Activated CD4-positive, alpha-beta T cell treated with anti-CD3 and anti-CD28 coated beads, Interleukin-2, amount 10 ng/mL, durations not matched to agents 24 days and 14 days (primary cell): Measurements from ENCODE around the gene SUCLG2. TPM values are rescaled to one million over a fixed set of nuclear protein-coding genes. Genes with fewer than 3 reads are reported as not detected.
"Not testable (repeated sequence)": the region's sequence is repeated elsewhere in the genome, so short reads cannot be mapped to it uniquely, and the experiment has no call there.

Source experiments
- DNase-seq: peaks from one replicate; pipeline ENCODE4 v3.0.0; 2022
- H3K27ac Mint-ChIP-seq: one replicate; pipeline ENCODE4 v1.8.0; 2022; ENCODE audit warnings: mild to moderate bottlenecking, mixed read lengths
- H3K27me3 Mint-ChIP-seq: one replicate; pipeline ENCODE4 v1.8.0; 2022; ENCODE audit warnings: mixed read lengths
- H3K36me3 Mint-ChIP-seq: one replicate; pipeline ENCODE4 v1.8.0; 2022; ENCODE audit warnings: low read depth, mild to moderate bottlenecking, mixed read lengths
- H3K4me1 Mint-ChIP-seq: one replicate; pipeline ENCODE4 v1.8.0; 2021; ENCODE audit warnings: mixed read lengths
- H3K4me3 Mint-ChIP-seq: one replicate; pipeline ENCODE4 v1.8.0; 2022; ENCODE audit warnings: mild to moderate bottlenecking, moderate library complexity, mixed read lengths
- H3K9me3 Mint-ChIP-seq: one replicate; pipeline ENCODE4 v1.8.0; 2021; ENCODE audit warnings: mixed read lengths
- intact Hi-C: fragments of 100-400 bp; cut with micrococcal nuclease; formaldehyde crosslinking; loops from one replicate; pipeline ENCODE4 v1.15.1; 2023
- total RNA-seq: library from RNA; stranded (reverse); gene quantifications from 2 replicates; pipeline ENCODE4 v1.2.3, GENCODE V29; 2022

Gene SUCLG2
- total RNA-seq, 1 donor from 2014 or later: 33.2 TPM

DNA sequence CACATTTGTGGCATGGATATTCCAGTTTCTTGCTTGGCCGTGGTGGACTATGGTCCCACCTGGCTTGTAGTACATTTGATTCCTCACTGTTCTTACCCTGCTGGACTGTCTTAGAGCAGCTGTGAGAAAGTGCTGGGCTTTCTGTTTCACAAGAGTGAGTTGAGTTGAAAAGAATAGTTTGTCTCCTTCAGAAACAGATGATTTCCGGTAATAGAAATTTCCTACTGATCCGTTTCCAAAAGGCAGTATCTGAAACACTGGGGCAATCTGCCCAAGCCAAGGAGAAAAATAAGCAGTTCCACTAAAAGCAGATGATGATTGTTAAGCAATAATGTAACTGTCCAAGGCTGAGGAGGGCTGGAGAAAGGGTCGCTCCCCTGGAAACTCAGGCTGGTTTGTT, 96.0 kb downstream of the SUCLG2 start:
- Mint-ChIP-seq H3K4me1 (no peaks in the 10 kb centered on the region), H3K9me3 (no peaks in the 10 kb centered on the region), H3K27ac (no peak overlapping the region), H3K27me3 (no peaks in the 10 kb centered on the region), H3K36me3 (peaks cover 39% of the 10 kb centered on the region), H3K4me3 (no peak overlapping the region)
- intact Hi-C loops: no loop called here
- DNase-seq: no peak

GRCh38 chr3:67557848-67558355, 96.5 kb downstream of the SUCLG2 start:
- no peaks in the 10 kb centered on the region for H3K9me3 Mint-ChIP-seq
- intact Hi-C loops: no loop called here
- H3K27me3 Mint-ChIP-seq: no peaks in the 10 kb centered on the region
- no peaks in the 10 kb centered on the region for H3K4me1 Mint-ChIP-seq
- peaks cover 41% of the 10 kb centered on the region for H3K36me3 Mint-ChIP-seq
- H3K4me3 Mint-ChIP-seq: no peak overlapping the region
- DNase-seq: no peak
- no peak overlapping the region for H3K27ac Mint-ChIP-seq

DNA sequence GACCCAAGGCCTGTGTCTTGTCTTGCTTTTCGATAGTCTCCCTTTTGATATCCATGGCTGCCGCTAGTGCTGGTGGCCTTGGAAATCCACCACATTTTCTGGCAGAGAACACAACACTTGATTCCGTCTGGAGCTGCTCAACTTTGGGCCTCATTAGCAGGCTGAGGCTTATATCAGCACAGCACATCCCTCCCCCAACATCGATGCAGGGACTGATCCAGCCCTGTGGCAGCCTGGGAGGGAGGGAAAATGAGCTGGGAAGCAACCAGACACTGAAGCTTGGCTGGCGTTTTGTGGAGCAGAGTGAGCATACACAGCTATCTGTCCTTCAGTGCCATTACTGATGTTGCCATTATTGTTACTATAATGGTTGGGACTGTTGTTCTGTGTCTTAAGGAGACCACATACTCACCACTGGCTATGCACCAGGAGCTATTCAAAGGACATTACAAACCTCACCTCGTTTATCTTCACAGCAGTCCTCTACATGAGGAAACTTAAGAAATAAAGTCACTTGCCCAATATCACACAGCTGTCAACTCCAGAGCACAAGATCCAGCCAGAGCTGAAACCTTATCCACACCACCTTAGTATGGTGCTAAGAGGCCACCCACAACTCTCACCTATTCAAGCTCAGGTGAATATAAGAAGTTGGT, 102.9 kb downstream of the SUCLG2 start:
- H3K4me1 Mint-ChIP-seq: no peaks in the 10 kb centered on the region
- intact Hi-C loops: no loop called here
- no peaks in the 10 kb centered on the region for H3K27me3 Mint-ChIP-seq
- no peak overlapping the region for H3K27ac Mint-ChIP-seq
- no peaks in the 10 kb centered on the region for H3K9me3 Mint-ChIP-seq
- H3K36me3 Mint-ChIP-seq: peaks cover 27% of the 10 kb centered on the region
- no peak overlapping the region for H3K4me3 Mint-ChIP-seq
- DNase-seq: no peak

DNA sequence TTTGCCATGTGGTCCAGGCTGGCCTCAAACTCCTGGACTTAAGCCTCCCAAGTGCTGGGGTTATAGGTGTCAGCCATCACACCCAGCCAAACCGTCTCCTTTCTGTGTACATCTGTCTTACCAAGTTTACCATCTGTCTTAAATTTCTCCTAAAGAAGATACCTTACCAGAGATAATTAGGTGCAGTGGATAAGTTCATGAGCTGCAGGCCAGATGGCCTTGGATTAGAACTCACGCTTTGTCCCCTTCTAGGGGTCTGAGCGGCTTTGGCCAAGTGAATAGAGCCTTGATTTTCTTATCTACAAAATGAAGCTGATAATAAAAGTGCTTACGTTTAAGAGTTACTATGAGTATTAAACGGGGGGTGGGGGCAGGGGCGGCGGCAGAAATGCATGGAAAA, 103.9 kb downstream of the SUCLG2 start:
- H3K9me3 Mint-ChIP-seq: no peaks in the 10 kb centered on the region
- no peak overlapping the region for H3K4me3 Mint-ChIP-seq
- peaks cover 23% of the 10 kb centered on the region for H3K36me3 Mint-ChIP-seq
- intact Hi-C loops: no loop called here
- H3K27ac Mint-ChIP-seq: no peak overlapping the region
- no peak for DNase-seq
- no peaks in the 10 kb centered on the region for H3K4me1 Mint-ChIP-seq
- H3K27me3 Mint-ChIP-seq: no peaks in the 10 kb centered on the region

- Mint-ChIP-seq H3K9me3 (peaks cover 25% of the 10 kb centered on the region), H3K36me3 (peaks cover 29% of the 10 kb centered on the region)
- H3K4me3 Mint-ChIP-seq, intact Hi-C loops, H3K27me3 Mint-ChIP-seq, H3K4me1 Mint-ChIP-seq, H3K27ac Mint-ChIP-seq, DNase-seq: not testable (repeated sequence)
Measured at GRCh38 chr3:67542502-67543250, 111.7 kb downstream of the SUCLG2 start.

GRCh38 chr3:67540198-67540894, 114.1 kb downstream of the SUCLG2 start:
- H3K4me3 Mint-ChIP-seq: no peak overlapping the region
- no peak overlapping the region for H3K27ac Mint-ChIP-seq
- intact Hi-C loops: no loop called here
- H3K9me3 Mint-ChIP-seq: peaks cover 31% of the 10 kb centered on the region
- H3K36me3 Mint-ChIP-seq: peaks cover 29% of the 10 kb centered on the region
- peaks cover 3% of the 10 kb centered on the region for H3K4me1 Mint-ChIP-seq
- H3K27me3 Mint-ChIP-seq: no peaks in the 10 kb centered on the region
- DNase-seq: no peak

GRCh38 chr3:67537203-67537602, 117.2 kb downstream of the SUCLG2 start:
- H3K27me3 Mint-ChIP-seq, H3K4me1 Mint-ChIP-seq, DNase-seq, H3K4me3 Mint-ChIP-seq, intact Hi-C loops, H3K27ac Mint-ChIP-seq: not testable (repeated sequence)
- H3K9me3 Mint-ChIP-seq: peaks cover 31% of the 10 kb centered on the region
- peaks cover 28% of the 10 kb centered on the region for H3K36me3 Mint-ChIP-seq

DNA sequence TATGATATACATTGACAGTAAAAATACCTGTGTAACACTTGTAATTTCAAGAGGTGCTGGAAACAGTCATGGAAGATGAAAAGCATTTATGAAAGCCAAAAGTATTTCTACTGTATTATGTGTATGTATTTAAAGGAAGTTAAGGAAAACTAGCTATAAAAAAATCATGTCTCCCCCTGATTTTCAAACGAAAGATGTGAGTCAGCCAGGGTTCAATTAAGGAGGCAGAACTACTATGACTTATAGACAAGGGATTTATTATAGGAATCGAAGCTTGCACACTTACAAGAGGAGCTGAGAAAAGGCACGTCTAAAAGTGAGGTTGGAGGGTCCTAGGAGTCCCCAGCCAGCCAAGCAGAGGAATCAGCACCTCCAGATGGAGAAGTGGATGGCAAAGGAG, 119.4 kb downstream of the SUCLG2 start:
- Mint-ChIP-seq H3K4me1 (peaks cover 6% of the 10 kb centered on the region), H3K27ac (no peak overlapping the region), H3K36me3 (peaks cover 25% of the 10 kb centered on the region), H3K27me3 (no peaks in the 10 kb centered on the region), H3K9me3 (peaks cover 29% of the 10 kb centered on the region), H3K4me3 (no peak overlapping the region)
- intact Hi-C loops: no loop called here
- DNase-seq: no peak

GRCh38 chr3:67534594-67534993, 119.8 kb downstream of the SUCLG2 start:
- H3K27me3 Mint-ChIP-seq: no peaks in the 10 kb centered on the region
- DNase-seq: no peak
- peaks cover 21% of the 10 kb centered on the region for H3K36me3 Mint-ChIP-seq
- no peak overlapping the region for H3K27ac Mint-ChIP-seq
- peaks cover 25% of the 10 kb centered on the region for H3K9me3 Mint-ChIP-seq
- intact Hi-C loops: no loop called here
- H3K4me3 Mint-ChIP-seq: no peak overlapping the region
- H3K4me1 Mint-ChIP-seq: peaks cover 6% of the 10 kb centered on the region

DNA sequence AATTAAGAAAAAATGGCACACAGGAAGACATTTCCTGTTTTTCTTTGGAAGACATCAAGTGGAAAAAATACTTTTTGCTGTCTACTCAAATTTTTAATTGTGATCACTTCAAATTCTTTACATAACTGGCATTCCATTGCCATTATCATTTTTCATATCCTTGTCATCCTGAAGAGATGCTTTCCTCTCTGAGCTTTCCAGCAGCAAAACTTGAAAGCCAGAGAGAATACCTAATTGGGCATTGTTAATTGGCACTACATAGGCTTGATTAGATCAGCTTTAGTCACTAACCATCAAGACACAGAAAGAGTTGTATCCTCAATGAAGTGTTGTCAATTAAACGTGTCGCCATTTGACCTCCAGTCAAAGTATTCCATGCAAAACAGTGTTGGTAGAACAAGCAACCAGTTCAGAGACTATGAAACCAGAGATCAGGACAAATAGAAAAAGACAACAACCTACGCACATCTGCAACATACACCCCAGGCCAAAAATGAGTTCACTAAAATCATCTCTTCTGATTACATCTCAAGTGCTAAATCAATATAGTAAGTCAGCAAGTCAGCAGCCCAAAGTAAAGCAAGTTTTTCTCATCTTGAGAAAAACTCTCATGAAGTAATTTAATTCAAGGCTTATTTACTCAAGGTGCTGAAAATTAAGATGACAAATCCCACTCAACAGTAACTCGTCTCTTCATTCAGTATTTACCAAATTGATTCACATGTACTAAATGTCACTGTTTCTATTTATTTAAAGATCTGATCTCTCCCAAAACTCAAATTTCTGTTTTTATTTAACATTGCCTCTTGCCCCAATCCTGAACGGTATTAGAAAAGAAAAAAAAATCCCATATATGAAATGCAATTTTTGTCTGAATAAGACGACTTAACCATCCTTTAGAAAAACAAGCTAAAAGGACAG, 123.0 kb downstream of the SUCLG2 start:
- Mint-ChIP-seq H3K4me1 (peaks cover 6% of the 10 kb centered on the region), H3K9me3 (peaks cover 4% of the 10 kb centered on the region), H3K27ac (no peak overlapping the region), H3K27me3 (no peaks in the 10 kb centered on the region), H3K4me3 (no peak overlapping the region), H3K36me3 (peaks cover 38% of the 10 kb centered on the region)
- no peak for DNase-seq
- intact Hi-C loops: no loop called here

GRCh38 chr3:67529915-67530314, 124.5 kb downstream of the SUCLG2 start:
- H3K4me1 Mint-ChIP-seq: peaks cover 7% of the 10 kb centered on the region
- no peak for DNase-seq
- peaks cover 8% of the 10 kb centered on the region for H3K9me3 Mint-ChIP-seq
- H3K4me3 Mint-ChIP-seq: no peak overlapping the region
- H3K27me3 Mint-ChIP-seq: no peaks in the 10 kb centered on the region
- intact Hi-C loops: no loop called here
- H3K27ac Mint-ChIP-seq: no peak overlapping the region
- peaks cover 49% of the 10 kb centered on the region for H3K36me3 Mint-ChIP-seq

- Mint-ChIP-seq H3K36me3 (peaks cover 54% of the 10 kb centered on the region), H3K27ac (no peak overlapping the region), H3K4me3 (no peak overlapping the region), H3K4me1 (peaks cover 7% of the 10 kb centered on the region), H3K9me3 (peaks cover 8% of the 10 kb centered on the region), H3K27me3 (no peaks in the 10 kb centered on the region)
- intact Hi-C loops: no loop called here
- DNase-seq: no peak
Measured at GRCh38 chr3:67529337-67529736, 125.1 kb downstream of the SUCLG2 start.

- Mint-ChIP-seq H3K36me3 (peaks cover 48% of the 10 kb centered on the region), H3K27me3 (no peaks in the 10 kb centered on the region), H3K4me3 (no peak overlapping the region), H3K9me3 (peaks cover 4% of the 10 kb centered on the region), H3K27ac (no peak overlapping the region), H3K4me1 (peaks cover 3% of the 10 kb centered on the region)
- no peak for DNase-seq
- intact Hi-C loops: no loop called here
Measured at GRCh38 chr3:67526246-67526645, 128.2 kb downstream of the SUCLG2 start.
